GM19240 (cell line): ENCODE results near the gene RHOXF1.
"Not testable (repeated sequence)": the region's sequence is repeated elsewhere in the genome, so short reads cannot be mapped to it uniquely, and the experiment has no call there.

Experiments
- DNase-seq: peaks from one replicate; pipeline ENCODE4 v3.0.0; 2011; ENCODE audit warnings: low spot score; ENCODE audit not compliant: insufficient read length

Gene RHOXF1

DNA sequence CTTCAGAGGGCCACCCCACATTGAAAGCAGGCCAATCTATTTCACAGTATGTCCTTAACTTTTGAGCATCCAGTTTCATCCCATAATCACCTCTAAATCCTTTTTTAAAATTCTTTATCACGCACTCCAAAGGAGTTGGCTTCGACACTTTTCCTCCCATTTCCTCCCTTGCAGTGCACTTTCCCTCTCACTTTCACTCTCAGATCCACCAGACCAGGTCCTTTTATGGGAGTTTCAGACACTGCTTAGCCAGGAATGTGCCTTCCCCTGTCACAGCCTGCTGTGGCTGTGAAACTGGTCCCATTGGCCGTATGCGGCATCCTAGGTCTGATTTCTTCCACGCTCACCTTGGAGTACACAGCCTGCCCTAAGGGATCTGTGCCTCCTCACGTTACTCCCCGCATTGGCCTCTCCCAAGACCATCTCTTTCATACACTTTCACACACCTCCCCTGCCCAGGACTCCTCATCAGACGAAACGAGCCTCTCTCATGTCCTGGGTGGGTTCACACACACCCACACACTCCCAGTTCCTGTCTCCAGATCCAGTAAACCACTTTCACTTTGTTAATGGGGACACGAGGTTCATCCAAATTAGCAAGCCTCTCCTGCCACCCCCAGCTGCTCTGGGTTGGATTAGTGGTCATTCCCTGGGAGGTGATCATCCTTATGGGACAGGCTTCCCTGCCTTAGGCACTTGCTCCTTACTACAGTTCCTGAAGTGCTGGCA lies 28.3 kb downstream of the RHOXF1 start:
- DNase-seq, result no peak

DNA sequence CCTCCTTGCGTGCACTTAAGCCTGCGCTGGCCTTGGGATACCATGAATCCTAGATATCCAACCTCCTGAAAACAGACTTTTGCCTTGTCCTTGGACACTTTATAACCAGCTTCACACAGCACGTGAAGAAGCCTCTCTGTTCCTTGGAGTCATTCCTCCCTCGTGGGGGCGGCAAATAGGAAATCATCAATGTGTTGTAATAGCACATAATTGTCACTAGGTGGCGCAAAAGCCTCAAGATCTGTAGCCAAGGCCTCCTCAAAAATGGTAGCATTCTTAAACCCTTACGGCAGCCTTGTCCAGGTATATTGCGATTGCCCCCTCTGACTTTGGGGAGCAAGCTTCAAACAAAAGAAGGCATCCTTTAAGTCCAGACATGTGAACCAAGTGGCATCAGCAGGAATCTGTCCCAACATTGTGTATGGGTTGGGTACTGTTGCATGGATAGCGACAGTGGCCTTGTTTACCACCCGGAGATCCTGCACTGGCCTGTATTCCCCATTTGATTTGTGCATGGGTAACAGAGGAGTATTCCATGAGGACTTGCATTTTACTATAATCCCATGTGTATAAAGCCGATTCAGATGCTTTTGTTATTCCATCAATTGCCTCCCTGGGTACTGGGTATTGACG lies 30.0 kb downstream of the RHOXF1 start:
- not testable (repeated sequence) for DNase-seq

DNA sequence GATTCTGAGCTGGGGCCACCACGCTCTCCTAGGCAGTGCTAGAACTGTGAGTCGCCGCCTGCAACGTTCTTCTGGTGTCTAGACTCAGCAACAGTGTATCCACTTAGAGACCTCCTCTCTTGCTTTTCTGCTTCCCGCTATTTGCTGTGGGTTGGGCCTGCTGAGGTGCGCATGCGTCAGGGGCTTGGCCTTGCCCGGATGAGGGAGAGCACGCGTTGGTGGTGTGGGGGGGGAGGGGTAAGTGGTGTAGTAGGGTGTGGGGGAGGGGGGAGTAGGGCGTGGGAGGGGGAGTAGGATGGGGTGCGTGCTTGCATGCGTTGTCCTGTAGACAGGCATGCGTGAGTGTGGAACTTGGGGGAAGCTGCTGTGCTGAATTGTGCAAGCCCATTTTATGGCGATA lies 38.1 kb downstream of the RHOXF1 start, which contains the start of gene RHOXF2B:
RHOXF2B (minus strand) TSS at position 101 of the 400 bp plus-strand sequence. CDS start 138 bp downstream, outside the sequence.
- not testable (repeated sequence) for DNase-seq

DNA sequence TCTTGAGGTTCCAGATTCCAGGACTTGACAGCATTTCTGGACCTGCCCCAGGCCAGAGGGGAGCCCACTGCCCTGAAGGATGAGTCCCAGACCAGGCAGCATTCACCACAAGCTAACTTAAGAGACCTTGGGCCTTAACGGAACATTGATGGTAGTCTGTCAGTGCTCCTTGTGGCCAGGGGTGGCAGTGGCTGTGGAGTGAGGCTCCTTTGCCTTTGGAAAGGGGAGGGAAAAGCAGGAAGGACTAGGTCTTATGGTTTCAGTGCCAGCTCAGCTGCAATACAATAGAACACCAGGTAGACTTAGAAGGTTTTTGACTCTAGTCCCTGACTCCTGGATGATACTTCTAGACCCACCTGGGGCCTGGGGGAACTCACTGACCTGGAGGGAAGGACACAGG lies 49.5 kb downstream of the RHOXF1 start:
- not testable (repeated sequence) for DNase-seq
